A673 (cell line): ENCODE results near the gene GAS6.

ENCODE experiments used
- CTCF ChIP-seq: fragments of 300-800, 200-600 bp; sonication (generic); conservative IDR thresholded peaks from 2 replicates; pipeline ENCODE4 v1.5.1; 2017; ENCODE audit warnings: low read depth, mild to moderate bottlenecking, antibody characterized with exemption, low read length, moderate library complexity, mixed read lengths
- EZH2 ChIP-seq: fragments of 200-600 bp; sonication (generic); IDR thresholded peaks from 2 replicates; pipeline ENCODE4 v1.6.1; 2017; ENCODE audit warnings: borderline replicate concordance, low read depth, mild to moderate bottlenecking, mixed read lengths, antibody characterized with exemption, low read length; ENCODE audit not compliant: poor library complexity, severe bottlenecking

- no peak for TF ChIP-seq CTCF
- no peak for TF ChIP-seq EZH2
Observed at GRCh38 chr13:113821847-113822246, 42.0 kb downstream of the GAS6 start.
